ENCODE results near the gene PBX2. TPM values are rescaled to one million over a fixed set of nuclear protein-coding genes. Genes with fewer than 3 reads are reported as not detected.

PBX2 gene
- total and polyA plus RNA-seq, 4 donors = 1.5 to 52.5 (median 18.7) TPM

GRCh38 chr6:32154514-32155161 is 35.4 kb downstream of the PBX2 start:
- Histone ChIP-seq H3K27me3 (ENCODE audit: control insufficient read depth in 4 of 4, insufficient read depth in 4 of 4, low read length in 3 of 4) (peaks cover 0 to 5% (median 0%) of the 10 kb centered on the region in 4 donors), H3K9ac (ENCODE audit: low read depth in 1 of 2, low read length in 2 of 2) (peak overlapping the region; percentile 77 to 81), H3K36me3 (ENCODE audit: control insufficient read depth in 4 of 4, insufficient read depth in 3 of 4, low read depth in 1 of 4, low read length in 3 of 4) (peaks cover 3 to 11% (median 10%) of the 10 kb centered on the region in 4 donors), H3K9me3 (ENCODE audit: control insufficient read depth in 4 of 4, low read length in 3 of 4) (no peaks in the 10 kb centered on the region), H3K27ac (ENCODE audit: low read depth in 1 of 2, low read length in 2 of 2) (peak overlapping the region; percentile 87 to 88), H3K4me3 (ENCODE audit: low read depth in 1 of 3, low read length in 3 of 3) (peak overlapping the region; percentile 66 to 97 (median 82)), H3K4me1 (ENCODE audit: control insufficient read depth in 4 of 4, insufficient read depth in 4 of 4, low read length in 3 of 4) (peaks cover 6 to 26% (median 13%) of the 10 kb centered on the region in 4 donors)
- DNase-seq (ENCODE audit: low spot score) = peak; percentile 79
- TF ChIP-seq RAD21 (IDR thresholded peaks at IDR 0.05) (peak; percentile 79 to 88), MAX (IDR thresholded peaks at IDR 0.05) (no peak), CTCF (IDR thresholded peaks at IDR 0.05; ENCODE audit: low read depth, low read length, missing input control) (peak; percentile 56)
- 6% methylated on average over 34 of the region's 34 CpGs for WGBS

- H3K9ac ChIP-seq (ENCODE audit: low read depth in 1 of 2, low read length in 2 of 2) = peak within 1 kb of the TSS; percentile 77 to 81
- H3K36me3 ChIP-seq (ENCODE audit: control insufficient read depth in 4 of 4, insufficient read depth in 3 of 4, low read depth in 1 of 4, low read length in 3 of 4) = peaks cover 3 to 11% (median 10%) of the 10 kb centered on the region in 4 donors
- peak within 1 kb of the TSS; percentile 87 to 88 for H3K27ac ChIP-seq (ENCODE audit: low read depth in 1 of 2, low read length in 2 of 2)
- WGBS = 5% methylated on average over 52 of the region's 52 CpGs
- peaks cover 6 to 26% (median 13%) of the 10 kb centered on the region in 4 donors for H3K4me1 ChIP-seq (ENCODE audit: control insufficient read depth in 4 of 4, insufficient read depth in 4 of 4, low read length in 3 of 4)
- H3K9me3 ChIP-seq (ENCODE audit: control insufficient read depth in 4 of 4, low read length in 3 of 4) = no peaks in the 10 kb centered on the region
- peak; percentile 85 for DNase-seq (ENCODE audit: low spot score)
- peaks cover 0 to 5% (median 0%) of the 10 kb centered on the region in 4 donors for H3K27me3 ChIP-seq (ENCODE audit: control insufficient read depth in 4 of 4, insufficient read depth in 4 of 4, low read length in 3 of 4)
- peak within 1 kb of the TSS; percentile 66 to 97 (median 82) for H3K4me3 ChIP-seq (ENCODE audit: low read depth in 1 of 3, low read length in 3 of 3)
- TF ChIP-seq HNF4A (conservative IDR thresholded peaks at IDR 0.05) (peak in 1 of 2 donors; percentile 10), EGR1 (IDR thresholded peaks at IDR 0.05; ENCODE audit: low read depth in 2 of 2) (no peak), FOXA2 (IDR thresholded peaks at IDR 0.05) (no peak), NR2F2 (IDR thresholded peaks at IDR 0.05) (peak; percentile 65), FOXA1 (IDR thresholded peaks at IDR 0.05) (no peak), GABPA (IDR thresholded peaks at IDR 0.05 in 1 of 2, conservative IDR thresholded peaks at IDR 0.05 in 1 of 2) (peak; percentile 47 to 80), HNF4G (IDR thresholded peaks at IDR 0.05) (peak; percentile 19), ZBTB33 (IDR thresholded peaks at IDR 0.05) (peak; percentile 66), RAD21 (IDR thresholded peaks at IDR 0.05) (no peak), JUND (IDR thresholded peaks at IDR 0.05) (no peak), RXRA (IDR thresholded peaks at IDR 0.05) (peak; percentile 34 to 52), REST (IDR thresholded peaks at IDR 0.05) (peak; percentile 21), CTCF (IDR thresholded peaks at IDR 0.05; ENCODE audit: low read depth, low read length, missing input control) (peak; percentile 13), TAF1 (conservative IDR thresholded peaks at IDR 0.05) (no peak), SP1 (IDR thresholded peaks at IDR 0.05) (peak; percentile 52), YY1 (IDR thresholded peaks at IDR 0.05) (peak; percentile 25)
Measured at GRCh38 chr6:32153564-32154513, 36.2 kb downstream of the PBX2 start, which contains the start of gene PPT2. Gene PPT2 (plus strand): TSS chr6:32154141. CDS start chr6:32154595, 454 bp downstream.
